ELF-1 (cell line): ENCODE results near the gene FLG.
"Not testable (repeated sequence)": the region's sequence is repeated elsewhere in the genome, so short reads cannot be mapped to it uniquely, and the experiment has no call there.

ENCODE experiments used
- DNase-seq: peaks from one replicate; pipeline ENCODE4 v3.0.0-alpha.2; 2016; ENCODE audit warnings: low read depth, low spot score

The FLG gene

DNA sequence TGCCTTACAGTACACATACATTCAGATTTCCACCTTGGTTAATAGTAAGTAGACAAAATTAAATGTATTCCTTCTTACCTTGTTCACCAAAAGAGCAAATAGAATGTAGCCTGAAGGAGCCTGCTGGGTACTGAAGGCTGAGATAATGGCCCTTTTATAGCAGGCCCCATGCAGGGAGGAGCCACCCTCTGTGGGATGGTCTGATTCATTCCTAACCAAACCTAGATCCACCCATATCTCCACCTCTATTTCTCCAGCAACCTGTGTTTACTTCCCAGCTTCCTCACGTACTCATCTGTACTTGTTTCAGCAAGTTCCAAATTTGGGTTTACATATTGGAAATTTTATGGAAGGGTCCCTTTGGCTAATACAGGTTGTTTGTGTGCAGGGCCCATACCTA lies at the start of gene FLG:
FLG (minus strand) TSS at position 129 of the 400 bp plus-strand sequence. CDS start 9,783 bp downstream, outside the sequence.
- DNase-seq: no peak

DNA sequence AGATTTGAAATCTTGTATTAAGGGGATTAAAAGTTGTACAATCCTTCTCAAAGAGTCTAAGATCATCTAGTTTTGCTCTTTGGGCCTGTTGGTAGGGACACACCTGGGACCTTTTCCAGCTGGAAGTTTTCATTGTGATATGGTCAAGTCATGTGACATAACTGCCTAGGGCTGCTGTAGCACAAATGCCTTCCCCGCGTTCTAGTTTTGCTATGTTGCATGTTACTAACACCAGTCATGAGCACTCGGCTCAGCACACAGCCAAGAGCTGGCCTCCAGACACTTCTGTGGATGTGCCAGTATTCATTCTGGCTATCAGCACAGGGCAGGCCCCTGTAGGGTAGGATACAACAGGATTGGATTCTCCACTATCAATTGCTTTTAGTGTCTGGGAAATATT lies 49.4 kb upstream of the FLG start:
- DNase-seq: no peak

DNA sequence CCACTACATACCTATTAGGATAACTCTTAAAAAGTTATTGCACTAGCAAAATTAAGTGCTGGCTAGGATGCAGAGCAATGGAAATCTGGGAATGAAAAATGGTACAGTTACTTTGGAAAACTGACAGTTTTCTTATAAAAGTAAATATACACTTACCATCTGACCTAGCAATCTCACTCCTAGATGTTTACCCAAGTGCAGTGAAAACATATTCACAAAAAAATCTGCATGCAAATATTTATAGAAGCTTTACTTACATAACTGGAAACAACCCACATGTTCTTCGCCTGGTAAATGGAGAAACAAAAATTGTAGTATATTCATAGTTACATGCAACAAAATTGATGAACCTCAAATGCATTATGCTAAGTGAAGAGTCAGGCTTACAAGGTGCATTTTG lies 47.6 kb upstream of the FLG start:
- no peak for DNase-seq

DNA sequence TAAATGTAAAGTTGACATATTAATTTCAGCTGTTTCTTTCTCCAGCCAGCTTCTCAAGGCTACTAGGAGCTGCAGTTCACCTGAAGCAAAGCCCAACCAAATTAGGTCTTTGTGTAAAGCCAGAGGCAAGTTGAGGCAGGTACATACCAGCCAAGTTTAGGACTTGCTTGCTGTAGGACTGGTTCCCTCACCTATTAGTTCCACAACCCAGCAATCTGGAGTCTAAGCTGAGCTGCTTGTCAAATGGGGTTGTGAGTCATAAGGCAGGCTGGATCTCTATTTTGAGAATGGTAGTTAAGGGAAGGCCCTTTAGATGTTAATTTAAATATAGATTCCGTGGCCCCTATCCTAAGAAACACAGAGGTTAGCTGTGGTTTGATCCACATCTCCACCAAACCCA lies 42.4 kb upstream of the FLG start:
- DNase-seq: no peak

DNA sequence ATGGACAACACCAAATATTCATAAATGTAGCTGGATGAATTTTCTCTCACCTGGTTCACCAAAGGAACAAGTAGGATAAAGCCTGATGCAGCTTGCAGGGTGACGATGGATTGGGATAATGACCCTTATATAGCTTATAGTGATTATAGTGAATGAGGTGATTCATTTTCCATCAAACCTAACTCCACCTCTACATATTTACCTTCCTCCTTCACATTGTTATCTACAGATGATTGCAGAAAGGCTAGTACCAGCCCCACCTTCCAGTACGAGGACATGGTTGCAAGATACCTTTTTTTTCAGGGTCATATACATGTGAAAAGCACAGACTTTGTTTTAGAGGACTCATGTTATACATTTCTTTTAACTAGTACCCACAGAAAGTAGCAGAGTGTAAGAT lies 34.9 kb upstream of the FLG start, which contains the start of gene FLG2:
FLG2 (minus strand) TSS at position 101 of the 400 bp plus-strand sequence. CDS start 1,122 bp downstream, outside the sequence.
- DNase-seq: no peak

DNA sequence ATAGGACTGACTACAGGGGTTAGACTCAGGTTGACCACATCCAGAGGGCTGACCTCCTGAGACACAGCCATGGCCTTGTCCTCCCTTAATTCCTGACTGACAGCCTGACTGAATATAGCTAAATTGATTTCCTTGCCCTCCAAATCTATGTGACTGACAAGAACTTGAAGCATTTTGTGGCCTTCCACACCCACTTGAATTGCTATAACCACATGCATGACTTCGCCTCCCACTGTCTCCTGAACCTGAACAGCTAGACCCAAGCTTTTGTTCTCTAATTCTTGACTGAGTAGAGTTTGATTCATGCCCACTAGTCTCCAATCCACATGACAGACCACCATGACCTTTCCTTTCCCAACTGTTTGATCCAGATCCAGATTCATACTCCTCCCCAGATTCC lies 31.7 kb upstream of the FLG start:
- no peak for DNase-seq

DNA sequence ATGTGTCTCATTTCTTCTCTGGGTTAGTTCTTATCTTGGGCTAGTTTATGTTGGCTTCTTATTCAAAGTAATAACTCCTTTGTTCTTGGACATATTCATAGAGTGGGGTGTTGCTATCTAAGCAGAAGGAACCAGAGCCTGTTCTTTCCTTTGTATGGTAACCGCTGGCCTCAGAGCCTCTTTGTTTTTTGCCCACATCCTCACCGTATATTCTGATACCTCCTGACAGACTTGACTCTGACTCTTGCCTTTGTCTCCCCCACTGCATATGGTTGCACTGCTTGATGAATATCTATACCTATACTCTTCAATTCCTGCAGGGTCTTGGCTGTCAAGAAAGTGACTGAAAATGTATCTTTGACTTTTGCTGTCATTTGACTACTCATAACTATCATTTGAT lies 24.6 kb upstream of the FLG start:
- DNase-seq: no peak

DNA sequence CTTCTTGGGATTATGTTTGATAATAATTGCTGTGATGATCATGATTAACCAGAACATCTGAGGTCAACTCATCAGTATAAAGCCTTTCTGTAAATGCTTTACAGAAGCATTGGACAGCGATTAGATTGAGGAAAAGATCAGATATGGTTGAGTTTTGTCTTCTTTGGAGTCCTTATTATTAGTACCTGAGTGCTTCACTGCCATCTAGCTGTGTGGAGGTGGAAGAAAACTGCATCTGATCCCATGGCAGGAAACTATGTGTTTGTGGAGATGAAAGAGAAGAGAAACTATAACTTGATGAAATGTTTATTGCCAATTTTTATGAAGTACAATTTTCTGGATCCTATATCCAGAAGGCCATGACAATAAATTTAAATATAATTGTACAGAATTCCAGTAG lies 23.4 kb upstream of the FLG start:
- no peak for DNase-seq

DNA sequence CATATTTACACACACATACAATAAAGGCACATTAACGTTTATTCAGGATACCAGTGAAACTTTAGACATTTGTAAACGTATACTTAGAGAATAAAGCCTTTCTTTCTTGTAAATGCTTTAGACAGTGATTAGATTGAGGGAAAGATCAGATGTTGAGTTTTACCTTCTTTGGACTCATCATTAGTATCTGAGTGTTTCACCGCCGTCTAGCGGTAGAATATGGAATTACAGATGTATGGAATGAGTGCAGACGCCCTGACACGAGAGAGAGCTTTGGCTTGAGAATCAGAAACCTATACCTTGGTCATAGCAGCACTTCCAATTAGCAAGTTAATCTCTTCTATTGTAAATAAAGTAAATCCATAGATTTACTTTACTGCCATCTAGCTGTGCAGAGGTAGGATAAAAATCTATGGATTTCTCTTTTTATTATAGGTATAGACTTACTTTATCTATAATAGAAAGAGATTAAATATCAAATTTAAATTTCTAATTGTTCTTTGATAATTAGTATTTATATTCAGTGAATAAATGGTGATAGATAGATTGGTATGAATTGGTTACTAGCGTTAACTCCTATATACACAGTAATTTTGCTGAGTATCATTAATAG lies 22.2 kb upstream of the FLG start:
- peak; percentile 8 for DNase-seq

DNA sequence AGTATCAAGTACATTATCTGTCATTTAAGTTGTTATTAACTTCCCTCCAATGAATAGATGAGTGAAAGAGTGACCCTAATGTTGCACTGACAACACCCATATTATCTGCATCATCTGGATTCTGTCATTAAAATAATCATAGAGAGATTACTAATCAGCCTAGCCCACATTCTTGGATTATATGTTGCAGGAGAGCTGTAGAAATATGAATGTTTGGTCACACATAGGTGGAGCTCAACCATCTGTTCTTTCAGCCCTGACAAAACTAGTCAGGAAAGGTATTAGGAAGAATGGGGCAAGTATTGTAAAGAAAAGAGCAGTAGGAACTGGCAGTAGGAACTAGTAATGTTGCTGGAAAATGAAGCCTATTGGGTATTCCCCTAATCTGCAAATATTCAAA lies 19.4 kb upstream of the FLG start:
- no peak for DNase-seq

DNA sequence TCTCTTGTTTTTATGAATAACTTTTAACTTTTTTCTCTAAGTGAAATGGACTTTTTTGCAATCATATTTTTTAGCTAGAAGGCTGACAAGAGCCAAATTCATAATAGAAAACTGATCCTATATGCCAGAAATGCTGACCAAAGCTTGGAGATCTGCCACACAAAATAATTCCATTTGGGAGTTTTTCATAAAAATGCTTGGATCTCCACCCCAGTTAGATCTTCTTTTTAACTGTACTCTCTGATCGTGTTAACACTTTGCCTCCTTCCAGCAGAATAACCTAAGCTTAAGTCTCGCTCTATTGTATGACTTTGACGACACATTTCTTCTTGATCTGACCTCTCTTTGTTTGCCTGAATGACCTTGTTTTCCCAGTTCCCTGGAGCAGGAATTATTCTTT lies 18.0 kb upstream of the FLG start:
- no peak for DNase-seq

DNA sequence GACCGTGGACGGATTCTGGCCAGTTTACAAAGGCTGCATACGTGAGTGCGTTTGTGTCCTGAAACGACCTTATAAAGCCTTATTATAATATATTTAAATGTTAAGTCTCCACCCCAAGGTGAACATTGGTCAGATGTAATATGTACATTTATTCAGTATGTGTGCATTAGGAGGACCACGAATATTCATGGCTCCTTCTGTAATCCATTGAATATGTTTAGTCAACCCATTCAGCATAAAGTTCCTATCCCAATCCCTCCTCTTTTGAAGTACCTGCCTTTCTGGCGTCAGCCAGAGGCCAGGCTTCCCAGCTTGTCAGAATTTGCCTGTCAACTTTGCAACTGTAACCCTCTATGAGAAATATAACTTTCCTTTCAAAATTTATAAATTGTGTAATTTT lies 10.4 kb upstream of the FLG start:
- DNase-seq: no peak

DNA sequence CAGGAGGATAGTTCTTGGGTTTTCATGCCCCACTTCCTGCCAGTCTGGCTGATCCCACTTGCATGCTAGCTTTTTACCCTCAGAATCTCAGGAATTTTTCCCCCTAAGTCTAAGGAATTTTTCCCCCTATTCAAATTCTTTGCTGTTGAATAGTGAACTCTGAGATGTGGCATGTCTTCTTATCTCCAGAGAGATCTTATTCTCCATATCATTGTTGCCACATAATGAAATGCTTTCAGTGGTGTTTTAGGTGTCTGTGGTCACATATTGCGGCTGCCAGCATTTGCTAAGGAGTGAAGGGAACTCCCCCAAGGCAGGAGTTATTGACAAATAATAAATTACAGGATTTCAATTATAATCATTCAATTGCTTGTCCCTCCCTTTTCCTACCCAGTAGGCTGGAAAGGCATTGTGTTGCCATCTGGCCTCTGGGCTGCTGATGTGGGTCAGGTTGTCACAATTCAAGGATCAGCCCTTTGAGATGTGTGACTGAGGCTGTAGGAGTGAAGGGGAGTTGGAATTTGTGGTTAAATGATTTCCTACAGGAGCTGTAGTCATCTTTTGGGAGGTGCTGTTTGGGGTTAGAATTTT lies 3.9 kb upstream of the FLG start:
- DNase-seq: no peak

DNA sequence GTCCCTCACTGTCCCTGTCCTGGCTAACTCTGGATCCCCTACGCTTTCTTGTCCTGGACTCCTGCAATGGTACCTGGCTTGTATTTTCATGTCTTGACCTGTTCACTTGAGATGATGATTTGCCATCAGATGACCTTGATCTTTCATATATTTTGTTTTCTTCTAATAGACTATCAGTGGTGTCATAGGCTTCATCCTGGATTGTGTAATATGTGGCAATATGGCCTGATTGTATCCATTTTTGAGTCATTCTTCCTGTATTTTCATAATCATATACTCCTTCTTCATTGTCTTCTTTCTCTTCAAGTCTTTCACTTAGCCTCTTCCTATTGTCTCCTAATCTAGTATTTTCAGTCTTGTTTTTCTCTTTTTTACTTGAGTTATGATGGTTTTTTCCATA lies 11.1 kb downstream of the FLG start:
- DNase-seq: no peak

DNA sequence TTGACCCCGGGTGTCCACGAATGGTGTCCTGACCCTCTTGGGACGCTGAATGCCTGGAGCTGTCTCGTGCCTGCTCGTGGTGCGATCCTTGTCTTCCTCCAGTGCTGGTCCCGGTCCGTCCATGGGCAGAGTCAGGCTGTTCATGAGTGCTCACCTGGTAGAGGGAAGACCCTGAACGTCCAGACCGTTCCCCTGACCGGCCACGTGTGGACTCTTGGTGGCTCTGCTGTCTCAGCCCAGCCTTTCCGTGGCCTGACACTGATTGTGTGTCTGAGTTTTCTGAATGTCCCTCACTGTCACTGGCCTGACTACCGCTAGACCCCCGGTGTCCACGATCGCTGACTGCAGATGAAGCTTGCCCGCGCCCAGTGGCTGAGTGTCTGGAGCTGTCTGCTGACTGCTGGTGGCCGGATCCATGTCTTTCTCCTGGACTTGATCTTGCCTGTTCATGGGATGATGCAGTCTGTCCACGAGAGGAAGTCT lies 11.7 kb downstream of the FLG start:
- no peak for DNase-seq

DNA sequence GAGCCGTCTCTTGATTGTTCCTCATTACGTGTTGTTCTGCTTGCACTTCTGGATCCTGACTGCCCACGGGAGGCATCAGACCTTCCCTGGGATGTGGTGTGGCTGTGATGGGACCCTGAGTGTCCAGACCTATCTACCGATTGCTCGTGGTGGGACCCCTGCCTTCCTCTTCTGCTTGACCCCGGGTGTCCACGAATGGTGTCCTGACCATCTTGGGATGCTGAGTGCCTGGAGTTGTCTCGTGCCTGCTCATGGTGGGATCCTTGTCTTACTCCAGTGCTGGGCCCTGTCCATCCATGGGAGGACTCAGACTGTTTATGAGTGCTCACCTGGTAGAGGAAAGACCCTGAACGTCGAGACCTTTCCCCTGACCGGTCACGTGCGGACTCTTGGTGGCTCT lies 12.9 kb downstream of the FLG start:
- not testable (repeated sequence) for DNase-seq

DNA sequence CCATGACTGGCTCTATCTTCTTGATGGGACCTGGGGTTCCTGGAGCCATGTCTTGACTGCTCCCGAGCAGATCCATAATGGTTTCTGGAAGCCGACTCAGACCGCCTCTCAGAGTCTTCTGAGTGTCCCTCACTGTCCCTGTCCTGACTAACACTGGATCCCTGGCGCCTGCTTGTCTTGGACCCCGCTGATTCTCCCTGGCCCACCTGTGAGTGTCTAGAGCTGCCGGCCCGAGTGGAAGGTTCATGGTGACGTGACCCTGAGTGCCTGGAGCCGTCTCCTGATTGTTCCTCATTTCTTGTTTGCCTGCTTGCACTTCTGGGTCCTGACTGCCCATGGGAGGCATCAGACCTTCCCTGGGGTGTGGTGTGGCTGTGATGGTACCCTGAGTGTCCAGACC lies 15.1 kb downstream of the FLG start:
- DNase-seq: no peak

DNA sequence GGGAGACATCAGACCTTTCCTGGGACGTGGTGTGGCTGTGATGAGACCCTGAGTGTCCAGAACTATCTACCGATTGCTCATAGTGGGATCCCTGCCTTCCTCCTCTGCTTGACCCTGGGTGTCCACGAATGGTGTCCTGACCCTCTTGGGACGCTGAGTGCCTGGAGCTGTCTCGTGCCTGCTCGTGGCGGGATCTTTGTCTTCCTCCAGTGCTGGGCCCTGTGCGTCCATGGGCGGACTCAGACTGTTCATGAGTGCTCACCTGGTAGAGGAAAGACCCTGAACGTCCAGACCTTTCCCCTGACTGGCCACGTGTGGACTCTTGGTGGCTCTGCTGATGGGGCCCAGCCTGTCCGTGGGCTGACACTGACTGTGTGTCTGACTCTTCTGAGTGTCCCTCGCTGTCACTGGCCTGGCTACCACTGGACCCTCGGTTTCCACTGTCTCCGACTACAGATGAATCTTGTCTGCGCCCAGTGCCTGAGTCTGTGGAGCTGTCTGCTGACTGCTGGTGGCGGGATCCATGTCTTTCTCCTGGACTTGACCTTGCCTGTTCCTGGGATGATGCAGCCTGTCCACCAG lies 15.6 kb downstream of the FLG start:
- DNase-seq: not testable (repeated sequence)

DNA sequence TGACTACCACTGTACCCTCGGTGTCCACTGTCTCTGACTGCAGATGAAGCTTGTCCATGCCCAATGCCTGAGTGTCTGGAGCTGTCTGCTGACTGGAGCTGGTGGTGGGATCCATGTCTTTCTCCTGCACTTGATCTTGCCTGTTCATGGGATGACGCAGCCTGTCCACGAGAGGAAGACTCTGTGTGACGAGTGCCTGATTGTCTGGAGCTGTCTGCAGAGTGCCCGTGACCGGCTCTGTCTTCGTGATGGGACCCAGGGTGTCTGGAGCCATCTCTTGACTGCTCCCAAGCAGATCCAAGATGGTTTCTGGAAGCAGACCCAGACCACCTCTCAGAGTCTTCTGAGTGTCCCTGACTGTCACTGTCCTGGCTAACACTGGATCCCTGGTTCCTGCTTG lies 16.3 kb downstream of the FLG start:
- DNase-seq: not testable (repeated sequence)

DNA sequence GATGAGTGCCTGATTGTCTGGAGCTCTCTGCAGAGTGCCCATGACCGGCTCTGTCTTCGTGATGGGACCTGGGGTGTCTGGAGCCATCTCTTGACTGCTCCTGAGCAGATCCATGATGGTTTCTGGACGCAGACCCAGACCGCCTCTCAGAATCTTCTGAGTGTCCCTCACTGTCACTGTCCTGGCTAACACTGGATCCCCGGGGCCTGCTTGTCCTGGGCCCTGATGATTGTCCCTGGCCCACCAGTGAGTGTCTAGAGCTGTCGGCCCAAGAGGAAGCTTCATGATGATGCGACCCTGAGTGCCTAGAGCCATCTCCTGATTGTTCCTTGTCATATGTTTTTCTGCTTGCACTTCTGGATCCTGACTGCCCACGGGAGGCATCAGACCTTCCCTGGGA lies 17.1 kb downstream of the FLG start:
- not testable (repeated sequence) for DNase-seq

DNA sequence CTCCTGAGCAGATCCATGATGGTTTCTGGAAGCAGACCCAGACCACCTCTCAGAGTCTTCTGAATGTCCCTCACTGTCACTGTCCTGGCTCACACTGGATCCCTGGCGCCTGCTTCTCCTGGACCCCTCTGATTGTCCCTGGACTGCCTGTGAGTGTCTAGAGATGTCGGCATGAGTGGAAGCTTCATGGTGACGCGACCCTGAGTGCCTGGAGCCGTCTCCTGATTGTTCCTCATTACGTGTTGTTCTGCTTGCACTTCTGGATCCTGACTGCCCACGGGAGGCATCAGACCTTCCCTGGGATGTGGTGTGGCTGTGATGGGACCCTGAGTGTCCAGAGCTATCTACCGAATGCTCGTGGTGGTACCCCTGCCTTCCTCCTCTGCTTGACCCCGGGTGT lies 18.9 kb downstream of the FLG start:
- DNase-seq: not testable (repeated sequence)

DNA sequence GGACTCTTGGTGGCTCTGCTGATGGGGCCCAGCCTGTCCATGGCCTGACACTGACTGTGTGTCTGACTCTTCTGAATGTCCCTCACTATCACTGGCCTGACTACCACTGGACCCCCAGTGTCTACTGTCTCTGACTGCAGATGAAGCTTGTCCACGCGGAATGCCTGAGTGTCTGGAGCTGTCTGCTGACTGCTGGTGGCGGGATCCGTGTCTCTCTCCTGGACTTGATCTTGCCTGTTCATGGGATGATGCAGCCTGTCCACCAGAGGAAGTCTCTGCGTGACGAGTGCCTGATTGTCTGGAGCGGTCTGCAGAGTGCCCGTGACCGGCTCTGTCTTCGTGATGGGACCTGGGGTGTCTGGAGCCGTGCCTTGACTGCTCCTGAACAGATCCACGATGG lies 20.3 kb downstream of the FLG start:
- DNase-seq: not testable (repeated sequence)
